Coronary artery (tissue), 2 donors: ENCODE measurements around the gene MTA3.

ENCODE experiments used
- DNase-seq: peaks from one replicate; pipeline ENCODE4 v3.0.0-alpha.2; 2017; ENCODE audit warnings: low spot score
- H3K27ac ChIP-seq, 2 donors: fragments of 200-600 bp; sonication (generic); one replicate each; pipeline ENCODE4 v1.5.1; 2016 to 2019
- H3K4me3 ChIP-seq: fragments of 200-600 bp; sonication (generic); 2 replicates; pipeline ENCODE4 v1.5.1; 2016; ENCODE audit warnings: mild to moderate bottlenecking, moderate library complexity
- CTCF ChIP-seq: fragments of 200-600 bp; sonication (generic); IDR thresholded peaks from one replicate; pipeline ENCODE4 v1.5.1; 2019; ENCODE audit warnings: antibody characterized with exemption

The MTA3 gene

GRCh38 chr2:42754776-42755140 is 186.3 kb downstream of the MTA3 start:
- TF ChIP-seq CTCF: no peak
- H3K27ac ChIP-seq: peak overlapping the region in 1 of 2 donors; percentile 35
- no peak for DNase-seq
- no peak overlapping the region for H3K4me3 ChIP-seq

GRCh38 chr2:42755191-42755880 is 186.9 kb downstream of the MTA3 start:
- Histone ChIP-seq H3K27ac (peak overlapping the region in 1 of 2 donors; percentile 35), H3K4me3 (no peak overlapping the region)
- no peak for DNase-seq
- TF ChIP-seq CTCF: no peak

GRCh38 chr2:42756150-42756775 is 187.8 kb downstream of the MTA3 start:
- TF ChIP-seq CTCF: no peak
- no peak overlapping the region for H3K27ac ChIP-seq
- no peak overlapping the region for H3K4me3 ChIP-seq
- no peak for DNase-seq

GRCh38 chr2:42756966-42757513 is 188.6 kb downstream of the MTA3 start:
- no peak for DNase-seq
- no peak overlapping the region for H3K4me3 ChIP-seq
- no peak overlapping the region for H3K27ac ChIP-seq
- no peak for TF ChIP-seq CTCF

- TF ChIP-seq CTCF: no peak
- Histone ChIP-seq H3K27ac (no peak overlapping the region), H3K4me3 (no peak overlapping the region)
- no peak for DNase-seq
These were observed 189.7 kb downstream of the MTA3 start for GRCh38 chr2:42757981-42758740.

- no peak for TF ChIP-seq CTCF
- H3K4me3 ChIP-seq: no peak overlapping the region
- no peak for DNase-seq
- no peak overlapping the region for H3K27ac ChIP-seq
These were observed 190.3 kb downstream of the MTA3 start for GRCh38 chr2:42758751-42759150.
